ENCODE measurements around the gene CFD. TPM values are rescaled to one million over a fixed set of nuclear protein-coding genes. Genes with fewer than 3 reads are reported as not detected.
"Not testable (repeated sequence)": the region's sequence is repeated elsewhere in the genome, so short reads cannot be mapped to it uniquely, and the experiment has no call there.

The CFD gene
- total RNA-seq, 1 donor, result 148 TPM

DNA sequence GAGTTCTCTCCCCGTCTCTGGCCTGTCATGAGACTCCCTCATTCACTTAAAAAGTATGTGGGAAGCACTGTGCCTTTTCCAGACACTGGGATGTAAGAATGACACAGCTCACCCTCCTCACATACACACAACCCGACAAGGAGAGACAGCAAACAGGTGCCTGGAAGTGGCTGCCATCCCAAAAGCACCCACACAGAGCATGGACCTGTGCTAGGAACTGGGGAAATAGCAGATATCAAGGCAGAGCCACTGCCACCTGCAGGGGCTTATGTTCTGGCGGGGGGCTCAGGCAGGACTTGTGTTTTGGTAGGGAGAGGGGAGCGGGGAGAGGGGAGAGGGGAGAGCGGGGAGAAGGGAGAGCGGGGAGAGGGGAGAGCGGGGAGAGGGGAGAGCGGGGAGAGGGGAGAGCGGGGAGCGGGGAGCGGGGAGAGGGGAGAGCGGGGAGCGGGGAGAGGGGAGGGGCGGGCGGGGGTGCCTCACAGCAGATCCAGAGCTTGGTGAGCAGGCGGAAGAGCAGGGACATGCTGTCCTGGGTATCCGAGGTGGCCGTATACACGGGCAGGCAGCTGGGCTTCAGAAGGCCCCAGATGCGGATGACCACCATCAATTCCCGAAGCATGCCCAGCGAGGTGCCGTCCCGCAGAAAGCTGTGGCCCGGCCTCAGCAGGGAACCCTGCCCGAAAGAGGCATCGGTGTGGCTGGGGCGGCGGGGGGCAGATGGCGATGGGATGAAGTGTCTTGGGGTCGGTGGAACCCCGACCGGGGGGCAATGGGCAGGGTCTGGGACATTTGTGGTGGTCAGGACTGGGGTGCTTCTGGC lies 12.2 kb downstream of the CFD start:
- Histone ChIP-seq H3K9me3 (ENCODE audit: low read depth, low read length) (no peaks in the 10 kb centered on the region), H3K4me1 (ENCODE audit: insufficient read depth, low read length) (peaks cover 6% of the 10 kb centered on the region), H3K27me3 (ENCODE audit: insufficient read depth, low read length) (no peaks in the 10 kb centered on the region), H3K4me3 (ENCODE audit: low read length) (no peak overlapping the region)

DNA sequence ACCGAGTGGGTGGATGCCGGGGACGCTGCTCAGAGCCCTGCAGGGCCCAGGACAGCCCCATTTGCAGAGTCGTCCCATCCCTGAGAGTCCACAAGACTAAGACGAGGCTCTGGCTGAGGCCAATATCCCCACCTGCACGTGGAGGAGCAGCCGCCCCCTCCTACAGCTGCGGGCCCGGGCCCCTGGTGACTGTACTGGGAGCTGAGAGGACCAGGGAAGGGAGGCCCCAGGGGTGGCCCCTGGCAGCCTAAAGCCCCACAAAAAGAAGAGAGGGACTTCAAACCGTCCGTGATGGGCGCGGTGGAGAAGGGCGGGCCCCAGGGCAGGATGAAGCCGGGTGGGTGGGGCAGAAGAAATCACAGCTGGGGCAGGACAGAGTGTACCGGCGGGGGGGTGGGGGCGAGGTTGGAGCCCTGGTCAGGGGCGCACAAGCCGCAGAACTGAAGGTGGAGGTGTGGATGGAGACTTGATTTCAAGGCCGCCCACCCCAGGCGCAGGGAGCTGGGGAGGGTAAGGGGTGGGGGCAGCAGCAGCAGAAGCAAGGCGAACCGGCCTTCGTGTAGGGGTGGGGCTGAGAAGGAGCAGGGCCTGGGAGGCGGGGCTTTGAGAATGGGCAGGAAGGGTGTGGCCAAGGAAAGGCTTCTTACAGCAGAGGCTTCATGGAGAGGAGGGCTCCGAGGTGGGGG lies 12.9 kb downstream of the CFD start:
- Histone ChIP-seq H3K4me3 (ENCODE audit: low read length) (no peak overlapping the region), H3K9me3 (ENCODE audit: low read depth, low read length) (no peaks in the 10 kb centered on the region), H3K4me1 (ENCODE audit: insufficient read depth, low read length) (peaks cover 6% of the 10 kb centered on the region), H3K27me3 (ENCODE audit: insufficient read depth, low read length) (no peaks in the 10 kb centered on the region)

DNA sequence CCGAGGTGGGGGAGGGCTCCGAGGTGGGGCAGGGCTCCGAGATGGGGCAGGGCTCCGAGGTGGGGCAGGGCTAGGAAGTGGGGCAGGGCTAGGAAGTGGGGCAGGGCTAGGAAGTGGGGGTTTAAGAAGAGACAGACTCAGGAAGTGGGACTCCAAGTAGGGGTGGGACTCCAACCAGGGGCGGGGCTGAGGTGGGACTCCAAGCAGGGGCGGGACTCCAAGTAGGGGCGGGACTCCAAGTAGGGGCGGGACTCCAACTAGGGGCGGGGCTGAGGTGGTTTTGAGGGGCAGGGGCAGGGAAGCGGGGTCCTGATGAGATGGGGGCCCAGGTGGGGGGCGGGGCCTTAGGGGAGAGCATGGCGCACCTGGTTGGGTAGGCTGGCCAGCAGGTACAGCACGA lies 13.6 kb downstream of the CFD start:
- Histone ChIP-seq H3K4me1 (ENCODE audit: insufficient read depth, low read length) (peaks cover 6% of the 10 kb centered on the region), H3K4me3 (ENCODE audit: low read length) (no peak overlapping the region), H3K9me3 (ENCODE audit: low read depth, low read length) (no peaks in the 10 kb centered on the region), H3K27me3 (ENCODE audit: insufficient read depth, low read length) (no peaks in the 10 kb centered on the region)

DNA sequence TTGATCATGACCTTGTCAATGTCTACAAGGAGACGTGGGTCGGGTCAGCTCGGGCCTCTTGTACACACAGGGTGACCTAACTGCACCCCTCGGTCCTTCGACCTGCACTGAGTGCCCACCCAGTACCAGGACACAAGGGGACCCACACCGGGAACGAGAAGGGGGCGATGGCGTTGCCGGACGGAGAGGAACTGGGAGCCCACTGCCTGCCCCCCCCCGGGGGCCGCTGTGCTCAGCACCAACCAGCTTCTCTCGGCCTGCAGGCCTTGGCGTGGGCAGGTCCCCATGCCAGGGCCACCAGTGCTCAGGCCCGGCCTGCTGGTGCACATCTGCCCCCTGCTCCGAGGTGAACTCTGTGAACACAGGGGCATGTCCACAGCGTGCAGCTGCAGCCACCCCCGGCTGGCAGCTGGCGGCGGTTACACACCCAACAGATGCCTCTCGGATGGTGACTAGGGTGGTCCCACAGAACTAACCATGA lies 14.1 kb downstream of the CFD start:
- Histone ChIP-seq H3K9me3 (ENCODE audit: low read depth, low read length) (no peaks in the 10 kb centered on the region), H3K4me1 (ENCODE audit: insufficient read depth, low read length) (peaks cover 6% of the 10 kb centered on the region), H3K27me3 (ENCODE audit: insufficient read depth, low read length) (no peaks in the 10 kb centered on the region), H3K4me3 (ENCODE audit: low read length) (no peak overlapping the region)

DNA sequence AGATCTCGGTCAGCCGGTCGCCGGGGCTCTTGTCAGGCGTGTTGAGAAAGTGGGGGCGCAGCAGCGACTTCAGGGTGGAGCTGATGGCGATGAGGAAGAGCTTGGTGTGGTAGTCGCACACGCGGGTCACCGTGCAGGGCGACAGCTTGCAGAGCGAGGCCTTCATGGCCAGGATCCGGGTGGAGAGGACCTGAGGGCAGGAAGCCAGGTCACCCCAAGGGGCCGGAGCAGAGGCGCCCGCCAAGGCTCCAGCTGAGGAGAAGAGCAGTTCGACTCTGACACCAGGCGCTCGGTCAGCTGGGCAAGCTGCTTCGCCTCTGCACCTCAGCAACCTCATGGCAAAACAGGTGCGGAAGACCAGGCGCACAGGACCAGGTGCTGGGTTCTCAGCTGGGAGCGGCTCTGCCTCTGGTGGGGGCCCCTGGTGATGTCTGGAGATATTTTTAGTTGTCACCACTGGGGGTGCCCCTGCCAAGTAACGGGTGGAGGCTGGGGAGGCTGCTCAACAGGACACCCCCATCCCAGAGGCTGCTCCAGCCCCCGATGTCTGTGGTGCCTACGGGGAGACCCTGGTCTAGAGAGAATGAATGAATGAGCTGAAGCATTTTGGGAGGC lies 15.9 kb downstream of the CFD start:
- Histone ChIP-seq H3K27me3 (ENCODE audit: insufficient read depth, low read length) (no peaks in the 10 kb centered on the region), H3K9me3 (ENCODE audit: low read depth, low read length) (no peaks in the 10 kb centered on the region), H3K4me3 (ENCODE audit: low read length) (no peak overlapping the region), H3K4me1 (ENCODE audit: insufficient read depth, low read length) (peaks cover 6% of the 10 kb centered on the region)

DNA sequence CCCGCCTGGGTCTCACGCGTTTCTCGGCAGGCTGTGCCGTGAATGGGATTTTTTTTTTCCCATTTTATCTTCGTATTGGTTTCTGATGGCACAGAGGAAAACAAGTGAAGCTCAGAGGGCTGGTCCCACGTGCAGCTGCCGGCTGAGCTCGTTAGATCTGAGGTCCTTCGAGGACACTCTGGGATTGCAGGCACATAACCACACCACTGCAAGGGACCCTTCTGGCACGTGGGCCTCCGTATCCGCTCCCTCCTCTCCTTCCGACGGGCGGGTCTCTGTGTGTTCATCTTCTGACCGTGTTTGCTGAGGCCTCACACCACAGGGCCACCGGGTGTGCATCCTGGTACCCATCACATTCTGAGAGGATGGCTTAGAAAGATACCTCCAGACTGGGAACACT lies 16.6 kb downstream of the CFD start:
- no peaks in the 10 kb centered on the region for H3K9me3 ChIP-seq (ENCODE audit: low read depth, low read length)
- peaks cover 6% of the 10 kb centered on the region for H3K4me1 ChIP-seq (ENCODE audit: insufficient read depth, low read length)
- no peak overlapping the region for H3K4me3 ChIP-seq (ENCODE audit: low read length)
- no peaks in the 10 kb centered on the region for H3K27me3 ChIP-seq (ENCODE audit: insufficient read depth, low read length)

DNA sequence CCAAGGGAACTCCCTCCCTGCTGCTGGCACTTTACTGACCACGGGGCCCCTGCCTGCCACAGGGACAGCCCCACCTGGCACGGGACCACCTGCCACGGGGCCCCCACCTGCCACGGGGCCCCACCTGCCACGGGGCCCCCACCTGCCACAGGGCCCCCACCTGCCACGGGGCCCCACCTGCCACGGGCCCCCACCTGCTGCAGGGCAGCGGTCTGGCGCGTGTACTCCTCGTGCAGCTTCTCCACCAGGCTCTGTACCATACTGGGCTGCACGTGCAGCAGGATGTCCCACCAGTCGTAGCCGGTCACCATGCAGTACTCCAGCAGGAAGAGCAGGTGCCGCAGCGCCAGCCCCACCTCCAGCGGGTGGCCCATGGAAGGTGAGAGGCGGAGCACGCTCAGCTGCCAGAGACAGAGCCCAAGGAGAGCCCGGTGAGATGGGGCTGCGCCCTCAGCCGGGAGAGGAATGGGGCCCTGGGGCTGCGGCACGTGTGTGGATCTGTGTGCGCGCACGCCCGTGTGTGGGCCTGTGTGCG lies 17.4 kb downstream of the CFD start:
- H3K9me3 ChIP-seq (ENCODE audit: low read depth, low read length), result no peaks in the 10 kb centered on the region
- H3K4me3 ChIP-seq (ENCODE audit: low read length), result no peak overlapping the region
- H3K27me3 ChIP-seq (ENCODE audit: insufficient read depth, low read length), result no peaks in the 10 kb centered on the region
- peaks cover 5% of the 10 kb centered on the region for H3K4me1 ChIP-seq (ENCODE audit: insufficient read depth, low read length)

DNA sequence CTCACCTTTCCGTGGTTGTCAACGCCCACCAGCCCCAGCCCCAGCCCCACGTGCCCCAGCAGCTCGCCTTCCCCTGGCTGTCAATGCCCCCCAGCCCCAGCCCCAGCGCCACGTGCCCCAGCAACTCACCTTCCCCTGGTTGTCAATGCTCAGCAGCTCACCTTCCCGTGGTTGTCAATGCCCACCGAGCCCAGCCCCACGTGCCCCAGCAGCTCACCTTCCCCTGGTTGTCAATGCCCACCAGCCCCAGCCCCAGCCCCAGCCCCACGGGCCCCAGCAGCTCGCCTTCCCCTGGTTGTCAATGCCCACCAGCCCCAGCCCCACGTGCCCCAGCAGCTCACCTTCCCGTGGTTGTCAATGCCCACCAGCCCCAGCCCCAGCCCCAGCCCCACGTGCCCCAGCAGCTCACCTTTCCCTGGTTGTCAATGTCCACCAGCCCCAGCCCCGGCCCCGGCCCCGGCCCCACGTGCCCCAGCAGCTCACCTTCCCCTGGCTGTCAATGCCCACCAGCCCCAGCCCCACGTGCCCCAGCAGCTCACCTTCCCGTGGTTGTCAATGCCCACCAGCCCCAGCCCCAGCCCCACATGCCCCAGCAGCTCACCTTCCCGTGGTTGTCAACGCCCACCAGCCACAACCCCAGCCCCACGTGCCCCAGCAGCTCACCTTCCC lies 18.7 kb downstream of the CFD start:
- H3K9me3 ChIP-seq (ENCODE audit: low read depth, low read length), result not testable (repeated sequence)

DNA sequence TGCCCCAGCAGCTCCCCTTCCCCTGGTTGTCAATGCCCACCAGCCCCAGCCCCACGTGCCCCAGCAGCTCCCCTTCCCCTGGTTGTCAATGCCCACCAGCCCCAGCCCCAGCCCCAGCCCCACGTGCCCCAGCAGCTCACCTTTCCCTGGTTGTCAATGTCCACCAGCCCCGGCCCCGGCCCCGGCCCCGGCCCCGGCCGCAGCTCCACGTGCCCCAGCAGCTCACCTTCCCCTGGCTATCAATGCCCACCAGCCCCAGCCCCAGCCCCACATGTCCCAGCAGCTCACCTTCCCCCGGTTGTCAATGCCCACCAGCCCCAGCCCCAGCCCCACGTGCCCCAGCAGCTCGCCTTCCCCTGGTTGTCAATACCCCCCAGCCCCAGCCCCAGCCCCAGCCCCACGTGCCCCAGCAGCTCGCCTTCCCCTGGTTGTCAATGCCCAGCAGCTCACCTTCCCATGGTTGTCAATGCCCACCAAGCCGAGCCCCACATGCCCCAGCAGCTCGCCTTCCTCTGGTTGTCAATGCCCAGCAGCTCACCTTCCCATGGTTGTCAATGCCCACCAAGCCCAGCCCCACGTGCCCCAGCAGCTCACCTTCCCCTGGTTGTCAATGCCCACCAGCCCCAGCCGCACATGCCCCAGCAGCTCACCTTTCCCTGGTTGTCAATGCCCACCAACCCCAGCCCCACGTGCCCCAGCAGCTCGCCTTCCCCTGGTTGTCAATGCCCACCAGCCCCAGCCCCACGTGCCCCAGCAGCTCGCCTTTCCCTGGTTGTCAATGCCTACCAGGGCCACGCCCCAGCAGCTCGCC lies 19.5 kb downstream of the CFD start:
- H3K27me3 ChIP-seq (ENCODE audit: insufficient read depth, low read length); H3K4me1 ChIP-seq (ENCODE audit: insufficient read depth, low read length); H3K9me3 ChIP-seq (ENCODE audit: low read depth, low read length); H3K4me3 ChIP-seq (ENCODE audit: low read length): not testable (repeated sequence)

More for the DNA sequence above, 18.7 kb downstream of the CFD start:
- not testable (repeated sequence) for H3K27me3 ChIP-seq (ENCODE audit: insufficient read depth, low read length); H3K4me3 ChIP-seq (ENCODE audit: low read length); H3K4me1 ChIP-seq (ENCODE audit: insufficient read depth, low read length)

DNA sequence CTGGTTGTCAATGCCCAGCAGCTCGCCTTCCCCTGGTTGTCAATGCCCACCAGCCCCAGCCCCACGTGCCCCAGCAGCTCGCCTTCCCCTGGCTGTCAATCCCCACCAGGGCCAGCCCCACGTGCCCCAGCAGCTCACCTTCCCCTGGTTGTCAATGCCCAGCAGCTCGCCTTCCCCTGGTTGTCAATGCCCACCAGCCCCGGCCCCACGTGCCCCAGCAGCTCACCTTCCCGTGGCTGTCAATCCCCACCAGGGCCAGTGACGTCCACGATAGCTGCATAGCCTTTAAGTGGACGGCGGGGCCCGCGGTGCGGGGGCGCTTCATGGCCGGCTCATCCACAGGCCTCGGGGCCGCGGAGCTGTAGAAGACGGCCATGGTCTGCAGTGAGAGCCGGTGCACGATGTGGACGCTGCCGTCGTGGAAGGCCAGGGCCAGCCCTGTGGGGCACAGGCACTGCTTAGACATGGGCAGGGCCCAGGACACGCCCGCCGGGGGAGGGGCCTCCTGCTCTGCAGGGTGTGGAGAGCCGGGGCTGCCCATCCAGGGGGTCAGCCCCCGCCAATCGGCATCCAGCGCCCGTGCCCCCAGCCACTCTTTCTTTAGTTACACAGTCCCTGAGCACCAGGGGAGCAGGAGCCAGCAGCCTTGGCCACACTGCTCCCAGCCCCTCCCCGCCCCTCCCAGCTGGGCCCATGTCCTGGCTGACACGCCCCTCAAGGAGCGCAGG lies 20.4 kb downstream of the CFD start:
- Histone ChIP-seq H3K4me3 (ENCODE audit: low read length) (no peak overlapping the region), H3K4me1 (ENCODE audit: insufficient read depth, low read length) (no peaks in the 10 kb centered on the region), H3K27me3 (ENCODE audit: insufficient read depth, low read length) (no peaks in the 10 kb centered on the region), H3K9me3 (ENCODE audit: low read depth, low read length) (no peaks in the 10 kb centered on the region)

DNA sequence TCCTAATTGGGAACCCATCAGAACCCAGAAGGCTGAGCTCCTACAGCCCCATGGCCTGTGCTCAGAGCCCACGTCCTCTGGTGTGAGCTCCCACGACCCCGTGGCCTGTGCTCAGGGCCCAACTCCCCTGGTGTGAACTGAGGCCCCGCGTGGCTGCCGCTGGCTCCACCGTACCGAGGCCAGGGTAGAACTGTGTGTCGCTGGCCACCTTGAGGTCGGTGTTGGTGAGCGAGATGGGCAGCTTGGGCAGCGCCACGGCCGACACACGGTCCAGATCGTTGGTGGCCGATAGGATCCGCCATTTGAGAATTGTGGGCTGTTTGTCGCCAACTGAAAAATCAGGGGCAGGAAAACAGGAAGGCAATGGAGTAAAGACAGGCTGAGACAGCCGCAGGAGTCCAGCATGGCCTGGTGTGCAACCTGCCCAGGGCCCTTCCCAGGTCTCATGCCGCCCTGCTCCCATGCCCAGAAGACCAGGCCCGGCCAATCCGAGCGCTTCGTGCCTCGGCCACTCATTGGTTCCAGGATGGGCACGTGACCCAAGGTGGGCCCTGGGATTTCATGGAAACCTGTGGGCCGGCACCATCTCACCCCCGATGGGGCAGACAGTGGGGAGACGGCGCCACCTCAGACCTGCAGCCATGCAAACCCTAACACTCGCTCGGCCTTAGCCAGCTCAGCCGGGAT lies 22.1 kb downstream of the CFD start:
- no peak overlapping the region for H3K4me3 ChIP-seq (ENCODE audit: low read length)
- no peaks in the 10 kb centered on the region for H3K4me1 ChIP-seq (ENCODE audit: insufficient read depth, low read length)
- no peaks in the 10 kb centered on the region for H3K27me3 ChIP-seq (ENCODE audit: insufficient read depth, low read length)
- H3K9me3 ChIP-seq (ENCODE audit: low read depth, low read length), result no peaks in the 10 kb centered on the region

DNA sequence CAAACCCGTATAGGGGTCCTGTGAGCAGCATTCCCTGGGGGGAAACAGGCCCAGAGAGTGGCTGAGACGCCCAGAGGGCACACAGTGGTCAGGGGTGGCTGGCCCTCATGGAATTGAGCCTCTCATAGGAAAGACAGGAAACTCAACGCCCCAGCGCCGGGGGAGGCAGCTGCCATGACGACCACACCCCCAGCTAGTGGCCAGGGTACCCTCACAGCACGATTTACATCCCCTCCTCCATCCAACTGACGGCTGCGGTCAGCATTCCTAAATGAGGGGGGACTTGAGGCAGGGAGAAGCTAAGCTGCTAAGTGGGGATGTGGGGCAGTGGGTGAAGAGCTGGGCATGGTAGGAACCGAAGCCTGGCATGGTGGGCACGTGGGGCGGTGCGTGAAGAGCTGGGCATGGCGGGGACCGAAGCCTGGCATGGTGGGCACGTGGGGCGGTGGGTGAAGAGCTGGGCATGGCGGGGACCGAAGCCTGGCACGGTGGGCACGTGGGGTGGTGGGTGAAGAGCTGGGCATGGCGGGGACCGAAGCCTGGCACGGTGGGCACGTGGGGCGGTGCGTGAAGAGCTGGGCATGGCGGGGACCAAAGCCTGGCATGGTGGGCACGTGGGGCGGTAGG lies 23.5 kb downstream of the CFD start:
- Histone ChIP-seq H3K27me3 (ENCODE audit: insufficient read depth, low read length) (no peaks in the 10 kb centered on the region), H3K4me3 (ENCODE audit: low read length) (no peak overlapping the region), H3K4me1 (ENCODE audit: insufficient read depth, low read length) (no peaks in the 10 kb centered on the region), H3K9me3 (ENCODE audit: low read depth, low read length) (no peaks in the 10 kb centered on the region)

DNA sequence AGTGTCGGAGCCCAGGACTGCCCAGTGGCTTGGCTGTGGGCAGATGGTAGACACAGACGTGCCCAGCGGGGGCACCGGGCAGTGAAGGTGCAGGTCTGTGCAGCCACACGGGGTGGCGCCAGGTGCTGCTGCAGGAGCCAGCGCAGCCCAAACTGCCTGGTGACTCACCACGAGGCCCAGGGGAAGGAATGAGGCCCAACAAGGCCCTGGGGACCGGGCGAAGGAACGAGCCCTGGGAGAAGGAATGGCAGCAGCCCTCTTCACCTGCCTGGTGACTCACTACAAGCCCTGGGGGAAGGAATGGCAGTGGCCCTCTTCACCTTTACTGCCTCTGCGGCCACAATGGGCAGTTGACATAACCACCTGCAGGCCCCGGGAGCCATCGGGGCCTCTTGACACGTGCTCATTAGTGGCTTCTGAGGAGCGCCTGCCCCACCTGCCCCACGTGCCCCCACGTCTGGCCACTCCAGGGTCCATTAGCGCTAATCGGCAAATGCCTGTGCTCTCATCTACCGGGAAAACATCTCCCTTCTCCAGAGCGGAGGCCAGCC lies 24.3 kb downstream of the CFD start:
- Histone ChIP-seq H3K9me3 (ENCODE audit: low read depth, low read length) (no peaks in the 10 kb centered on the region), H3K27me3 (ENCODE audit: insufficient read depth, low read length) (no peaks in the 10 kb centered on the region)

More for the DNA sequence above, 24.3 kb downstream of the CFD start:
- H3K4me1 ChIP-seq (ENCODE audit: insufficient read depth, low read length), result no peaks in the 10 kb centered on the region
- H3K4me3 ChIP-seq (ENCODE audit: low read length), result no peak overlapping the region

Data from mononuclear cell (primary cell).